Chondrocyte (in vitro differentiated cells): ENCODE measurements around the gene GFPT2. TPM values are rescaled to one million over a fixed set of nuclear protein-coding genes. Genes with fewer than 3 reads are reported as not detected.

Experiments
- DNase-seq: peaks from one replicate; pipeline ENCODE4 v3.0.0; 2021; ENCODE audit warnings: mixed read lengths, low spot score
- H3K27ac Mint-ChIP-seq: one replicate; pipeline ENCODE4 v1.8.0; 2021; ENCODE audit warnings: mild to moderate bottlenecking, moderate library complexity, mixed read lengths; ENCODE audit not compliant: unreplicated experiment
- H3K27me3 Mint-ChIP-seq: 2 replicates; pipeline ENCODE4 v1.8.0; 2021; ENCODE audit warnings: low read depth, mixed read lengths
- H3K36me3 Mint-ChIP-seq: 2 replicates; pipeline ENCODE4 v1.8.0; 2021; ENCODE audit warnings: low read depth, mixed read lengths
- H3K4me1 Mint-ChIP-seq: 2 replicates; pipeline ENCODE4 v1.8.0; 2021; ENCODE audit warnings: low read depth, mild to moderate bottlenecking, mixed read lengths
- H3K4me3 Mint-ChIP-seq: one replicate; pipeline ENCODE4 v1.8.0; 2021; ENCODE audit warnings: mild to moderate bottlenecking, moderate library complexity, mixed read lengths; ENCODE audit not compliant: unreplicated experiment
- H3K9me3 Mint-ChIP-seq: 2 replicates; pipeline ENCODE4 v1.8.0; 2021; ENCODE audit warnings: low read depth, mixed read lengths
- total RNA-seq: library from RNA; stranded (reverse); gene quantifications from 3 replicates; pipeline ENCODE4 v1.2.1, GENCODE V29; 2021
- TF ChIP-seq, protein P1 (sequence below): fragments of 200-600 bp; sonication (generic); IDR thresholded peaks from 2 replicates; pipeline ENCODE4 v1.5.0; 2021; ENCODE audit warnings: antibody characterized with exemption, mild to moderate bottlenecking, moderate library complexity

The GFPT2 gene
- total RNA-seq, 1 donor from 2014 or later: 16.8 TPM

DNA sequence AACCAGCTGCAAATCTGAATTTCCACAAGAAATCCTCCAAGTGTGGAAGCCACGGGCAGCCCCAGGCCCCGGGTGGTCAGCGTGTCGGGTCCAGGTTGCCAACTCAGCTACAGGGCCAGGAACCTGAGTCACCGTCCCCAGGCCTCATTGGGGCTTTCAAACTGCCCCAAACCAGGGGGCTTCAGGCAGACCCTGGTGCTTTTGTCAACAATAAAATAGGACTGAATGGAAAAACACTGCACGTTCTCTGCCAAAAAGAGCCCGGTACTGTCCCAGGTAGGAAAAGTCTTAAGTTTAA lies 24.0 kb downstream of the GFPT2 start:
- no peak overlapping the region for H3K4me3 Mint-ChIP-seq
- peaks cover 50% of the 10 kb centered on the region for H3K4me1 Mint-ChIP-seq
- no peak overlapping the region for H3K27ac Mint-ChIP-seq
- TF ChIP-seq, protein P1, sequence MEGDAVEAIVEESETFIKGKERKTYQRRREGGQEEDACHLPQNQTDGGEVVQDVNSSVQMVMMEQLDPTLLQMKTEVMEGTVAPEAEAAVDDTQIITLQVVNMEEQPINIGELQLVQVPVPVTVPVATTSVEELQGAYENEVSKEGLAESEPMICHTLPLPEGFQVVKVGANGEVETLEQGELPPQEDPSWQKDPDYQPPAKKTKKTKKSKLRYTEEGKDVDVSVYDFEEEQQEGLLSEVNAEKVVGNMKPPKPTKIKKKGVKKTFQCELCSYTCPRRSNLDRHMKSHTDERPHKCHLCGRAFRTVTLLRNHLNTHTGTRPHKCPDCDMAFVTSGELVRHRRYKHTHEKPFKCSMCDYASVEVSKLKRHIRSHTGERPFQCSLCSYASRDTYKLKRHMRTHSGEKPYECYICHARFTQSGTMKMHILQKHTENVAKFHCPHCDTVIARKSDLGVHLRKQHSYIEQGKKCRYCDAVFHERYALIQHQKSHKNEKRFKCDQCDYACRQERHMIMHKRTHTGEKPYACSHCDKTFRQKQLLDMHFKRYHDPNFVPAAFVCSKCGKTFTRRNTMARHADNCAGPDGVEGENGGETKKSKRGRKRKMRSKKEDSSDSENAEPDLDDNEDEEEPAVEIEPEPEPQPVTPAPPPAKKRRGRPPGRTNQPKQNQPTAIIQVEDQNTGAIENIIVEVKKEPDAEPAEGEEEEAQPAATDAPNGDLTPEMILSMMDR: no peak
- H3K36me3 Mint-ChIP-seq: peaks cover 4% of the 10 kb centered on the region
- no peak for DNase-seq
- no peaks in the 10 kb centered on the region for H3K9me3 Mint-ChIP-seq
- H3K27me3 Mint-ChIP-seq: no peaks in the 10 kb centered on the region

DNA sequence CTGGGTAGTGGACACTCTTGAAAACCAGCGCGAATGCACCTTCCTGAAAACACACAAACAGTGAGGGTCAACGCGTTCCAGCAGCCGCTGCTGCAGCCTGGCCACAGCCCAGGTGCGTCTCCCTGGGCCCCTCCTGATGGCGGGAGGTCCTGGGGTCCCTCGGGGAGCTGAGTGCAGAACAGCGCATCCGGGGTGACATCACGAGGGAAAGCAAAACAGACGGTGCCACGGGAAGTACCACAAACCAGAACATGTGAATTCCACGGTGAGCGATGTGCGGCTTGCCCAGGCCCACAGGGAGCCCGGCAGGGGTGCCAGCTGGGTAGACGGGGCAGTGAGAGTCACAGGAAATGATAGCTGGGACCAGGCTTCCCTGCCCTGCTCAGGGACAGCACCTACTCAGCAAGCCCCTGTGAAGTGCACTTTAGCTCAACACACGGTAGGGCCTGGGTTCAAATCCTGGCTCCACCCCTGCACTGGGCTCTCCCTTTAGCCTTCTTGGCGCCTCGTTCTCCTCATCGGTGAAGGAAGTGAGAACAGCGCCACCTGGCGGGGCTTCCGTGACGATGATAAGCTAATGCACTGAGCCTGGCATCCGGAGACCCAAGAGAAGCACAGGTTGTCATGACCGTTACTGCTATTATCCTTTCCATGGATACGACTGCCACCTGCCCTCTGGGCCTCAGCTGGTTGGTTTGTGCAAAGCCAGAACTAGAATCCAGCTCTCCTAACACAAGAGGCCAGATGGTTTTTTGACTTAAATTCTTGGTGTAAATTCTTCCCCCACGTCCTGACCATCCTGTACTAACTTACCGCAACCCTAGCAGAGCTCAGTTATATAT lies 24.6 kb downstream of the GFPT2 start:
- H3K36me3 Mint-ChIP-seq: peaks cover 6% of the 10 kb centered on the region
- TF ChIP-seq, protein P1: peak; percentile 86

GRCh38 chr5:180326989-180327565 lies 26.1 kb downstream of the GFPT2 start:
- no peaks in the 10 kb centered on the region for H3K27me3 Mint-ChIP-seq
- TF ChIP-seq, protein P1: no peak
- peaks cover 35% of the 10 kb centered on the region for H3K4me1 Mint-ChIP-seq
- no peak overlapping the region for H3K4me3 Mint-ChIP-seq
- no peak for DNase-seq
- peaks cover 6% of the 10 kb centered on the region for H3K36me3 Mint-ChIP-seq
- H3K27ac Mint-ChIP-seq: no peak overlapping the region
- H3K9me3 Mint-ChIP-seq: no peaks in the 10 kb centered on the region

More for the DNA sequence above, 24.6 kb downstream of the GFPT2 start:
- Mint-ChIP-seq H3K4me1 (peaks cover 48% of the 10 kb centered on the region), H3K27ac (no peak overlapping the region), H3K27me3 (no peaks in the 10 kb centered on the region), H3K4me3 (no peak overlapping the region), H3K9me3 (no peaks in the 10 kb centered on the region)
- no peak for DNase-seq

- no peak for DNase-seq
- H3K27ac Mint-ChIP-seq: no peak overlapping the region
- H3K27me3 Mint-ChIP-seq: no peaks in the 10 kb centered on the region
- no peaks in the 10 kb centered on the region for H3K9me3 Mint-ChIP-seq
- no peak overlapping the region for H3K4me3 Mint-ChIP-seq
- TF ChIP-seq, protein P1: no peak
- peaks cover 10% of the 10 kb centered on the region for H3K4me1 Mint-ChIP-seq
- H3K36me3 Mint-ChIP-seq: peaks cover 8% of the 10 kb centered on the region
Observed at GRCh38 chr5:180324601-180324950, 28.6 kb downstream of the GFPT2 start.

- peak; percentile 15 for DNase-seq
- no peak overlapping the region for H3K27ac Mint-ChIP-seq
- H3K36me3 Mint-ChIP-seq: peaks cover 10% of the 10 kb centered on the region
- no peaks in the 10 kb centered on the region for H3K27me3 Mint-ChIP-seq
- TF ChIP-seq, protein P1: no peak
- peaks cover 10% of the 10 kb centered on the region for H3K4me1 Mint-ChIP-seq
- H3K9me3 Mint-ChIP-seq: no peaks in the 10 kb centered on the region
- H3K4me3 Mint-ChIP-seq: no peak overlapping the region
Observed at GRCh38 chr5:180323941-180324600, 29.1 kb downstream of the GFPT2 start.
